Measurements from ENCODE around the gene RTKN. TPM values are rescaled to one million over a fixed set of nuclear protein-coding genes. Genes with fewer than 3 reads are reported as not detected.

Gene RTKN
- total and polyA plus RNA-seq, 2 of the 13 experiments (the other 11 are each of a cell fraction or from before 2014, with no cell fraction given) = 159 to 166 TPM

DNA sequence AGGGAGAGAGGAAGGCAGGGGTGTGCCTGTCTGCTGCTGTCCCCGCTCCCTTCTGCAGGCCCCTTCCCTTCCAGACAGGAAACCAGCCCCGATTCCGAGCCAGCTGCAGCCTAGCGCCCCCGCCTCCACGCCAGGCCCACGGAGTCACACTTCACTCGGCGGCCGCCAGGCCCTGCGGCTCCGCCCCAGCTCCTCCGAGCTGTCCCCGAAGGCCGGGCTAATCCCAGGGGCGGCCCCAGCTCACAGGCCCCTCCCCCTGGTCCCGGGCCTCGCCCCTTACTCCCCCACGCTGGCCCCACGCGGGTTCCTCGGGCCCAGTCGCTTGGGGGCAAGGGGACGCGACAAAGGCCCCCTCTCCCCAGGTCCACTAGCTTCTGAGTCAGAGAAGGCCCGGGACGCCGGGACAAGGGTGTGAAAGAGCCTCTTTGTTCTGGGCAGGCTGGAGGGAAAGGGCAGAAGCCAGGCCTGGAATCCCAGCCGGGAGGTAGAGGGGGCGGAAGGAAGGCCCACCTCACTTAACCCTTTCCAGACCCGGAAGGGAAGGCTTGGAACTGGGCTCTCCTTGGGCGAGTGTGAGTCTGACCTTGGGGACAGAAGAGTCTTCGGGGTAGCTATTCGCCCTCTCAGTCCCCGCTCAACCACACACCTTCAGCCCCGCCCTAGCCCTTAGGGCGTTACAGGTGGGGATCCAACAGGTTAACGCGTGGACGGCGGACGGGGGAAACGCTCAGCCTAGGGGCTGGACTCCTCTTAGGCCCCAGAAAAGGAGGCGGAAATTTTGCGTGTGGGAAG is 1.2 kb downstream of the RTKN start (continued):
- TF ChIP-seq SETDB1 (CRISPR knock-in tag; IDR thresholded peaks at IDR 0.05; ENCODE audit: borderline replicate concordance) = no peak
- no peak for TF ChIP-seq RELA (CRISPR knock-in tag; IDR thresholded peaks at IDR 0.05)
- peak; percentile 31; the same call in 1 of the 2 replicates for TF ChIP-seq MYNN (CRISPR knock-in tag; IDR thresholded peaks at IDR 0.05; ENCODE audit: low read depth)
- peak; percentile 69 for TF ChIP-seq ZNF263 (CRISPR knock-in tag; IDR thresholded peaks at IDR 0.05)
- TF ChIP-seq KDM5A (IDR thresholded peaks at IDR 0.05; ENCODE audit: borderline replicate concordance, low read length) = peak; percentile 53; the same call in 1 of the 2 replicates
- TF ChIP-seq ZNF7 (CRISPR knock-in tag; IDR thresholded peaks at IDR 0.05) = no peak
- peak; percentile 90; the same call in 1 of the 2 replicates for TF ChIP-seq ZNF431 (CRISPR knock-in tag; IDR thresholded peaks at IDR 0.05; ENCODE audit: borderline replicate concordance, low read depth)
- no peak for TF ChIP-seq NBN (conservative IDR thresholded peaks at IDR 0.05)
- peak; percentile 59; the same call in 1 of the 2 replicates for TF ChIP-seq GFI1 (CRISPR knock-in tag; IDR thresholded peaks at IDR 0.05; ENCODE audit: borderline replicate concordance)

DNA sequence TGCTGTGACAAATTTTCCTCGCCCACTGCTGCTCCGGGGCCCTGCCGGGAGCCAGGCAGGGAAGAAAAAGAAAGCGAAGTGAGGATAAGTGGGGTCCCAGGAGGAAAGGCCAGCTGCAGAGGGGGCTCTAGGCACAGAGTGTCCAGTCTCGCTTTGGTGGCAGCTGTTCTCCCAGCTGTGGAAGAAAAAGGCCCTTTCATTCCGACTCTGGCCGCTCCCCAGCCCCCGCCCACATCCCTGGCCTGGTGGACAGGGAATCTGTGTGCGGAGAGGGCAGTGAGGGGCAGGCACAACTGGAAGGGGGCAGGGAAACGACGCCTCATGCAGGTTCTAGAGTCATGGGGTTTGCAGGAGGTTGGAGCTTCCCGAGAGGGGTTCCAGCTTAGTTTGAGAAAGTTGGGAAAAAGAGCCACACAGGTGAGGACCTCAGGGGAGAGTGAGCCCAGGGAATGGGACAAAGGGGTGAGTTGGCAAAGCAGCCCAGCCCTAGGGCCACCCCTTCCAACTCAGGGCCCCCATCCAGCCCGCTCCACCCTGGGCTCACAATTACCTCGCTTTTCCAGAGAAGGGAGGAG is 1.8 kb downstream of the RTKN start:
- no TSS peak for BruUV-seq (replicated peaks)
- peaks cover 70% of the 10 kb centered on the region for H3K79me2 ChIP-seq (ENCODE audit: insufficient read depth, low read length)
- peaks cover 49% of the 10 kb centered on the region for H4K20me1 ChIP-seq (ENCODE audit: insufficient read depth, low read length)
- peaks cover 66% of the 10 kb centered on the region for H3K4me1 ChIP-seq (ENCODE audit: insufficient read depth, low read length)
- 13% methylated on average over 14 of the region's 14 CpGs for WGBS (ENCODE audit: low lambda C conversion rate)
- DNase-seq (ENCODE audit: low spot score) (peak; percentile 60), FAIRE-seq (no peak), ATAC-seq (peak; percentile 10)
- H3K9me3 ChIP-seq (ENCODE audit: low read length) = no peaks in the 10 kb centered on the region
- H3K36me3 ChIP-seq (replicated peaks in 1 of 2; ENCODE audit: control insufficient read depth in 1 of 2, insufficient read depth in 2 of 2, low read length in 2 of 2) = peaks cover 23 to 46% of the 10 kb centered on the region in 2 experiments
- H3K9ac ChIP-seq (ENCODE audit: insufficient read depth, low read depth, low read length) = peak overlapping the region; percentile 91
- ChIA-PET POLR2A (interaction anchor here (0.5 to 11.6 kb wide), 21 partner anchors 9 to 1405 kb away, joined by 3 to 342 read pairs (median 7); partner anchors contain the start of genes AUP1, C2orf81, CCDC142 and DQX1), CTCF (ENCODE audit: low intra/inter-chr PET ratio, low total read pairs) (interaction anchor here (0.6 kb wide), 1 partner anchor 19 kb away, joined by 3 read pairs; the partner anchor contains the start of genes C2orf81 and WDR54)
- H3K4me3 ChIP-seq (replicated peaks in 1 of 3; ENCODE audit: insufficient read depth in 1 of 3, low read depth in 2 of 3, low read length in 3 of 3) = peak overlapping the region; percentile 76 to 94 (median 93)
- H2AFZ ChIP-seq (ENCODE audit: low read length) = no peak overlapping the region
- intact Hi-C loops (cut with micrococcal nuclease; ENCODE audit: unreplicated experiment) (loop anchor here (1.0 to 2.0 kb wide), 5 partner anchors 10 to 61 kb away; partner anchors contain the start of gene WBP1), in situ Hi-C loops (cut with HindIII; ENCODE audit: extremely low pct_ligation_motif_present, low pct_unique_long_range_greater_than_20kb) (no loop called here)
- H3K4me2 ChIP-seq (ENCODE audit: low read depth, low read length) = peak overlapping the region; percentile 95
- H3K27me3 ChIP-seq (ENCODE audit: control insufficient read depth in 1 of 2, insufficient read depth in 2 of 2, low read length in 2 of 2) = no peaks in the 10 kb centered on the region; a peak in 1 of 5 replicates
- H3K27ac ChIP-seq (ENCODE audit: extremely low read length, insufficient read depth, low read length) = peak overlapping the region; percentile 91
- TF ChIP-seq SP5 (CRISPR knock-in tag; IDR thresholded peaks at IDR 0.05; ENCODE audit: borderline replicate concordance, low read depth) = peak; percentile 21; the same call in 1 of the 2 replicates
- TF ChIP-seq, protein P1, sequence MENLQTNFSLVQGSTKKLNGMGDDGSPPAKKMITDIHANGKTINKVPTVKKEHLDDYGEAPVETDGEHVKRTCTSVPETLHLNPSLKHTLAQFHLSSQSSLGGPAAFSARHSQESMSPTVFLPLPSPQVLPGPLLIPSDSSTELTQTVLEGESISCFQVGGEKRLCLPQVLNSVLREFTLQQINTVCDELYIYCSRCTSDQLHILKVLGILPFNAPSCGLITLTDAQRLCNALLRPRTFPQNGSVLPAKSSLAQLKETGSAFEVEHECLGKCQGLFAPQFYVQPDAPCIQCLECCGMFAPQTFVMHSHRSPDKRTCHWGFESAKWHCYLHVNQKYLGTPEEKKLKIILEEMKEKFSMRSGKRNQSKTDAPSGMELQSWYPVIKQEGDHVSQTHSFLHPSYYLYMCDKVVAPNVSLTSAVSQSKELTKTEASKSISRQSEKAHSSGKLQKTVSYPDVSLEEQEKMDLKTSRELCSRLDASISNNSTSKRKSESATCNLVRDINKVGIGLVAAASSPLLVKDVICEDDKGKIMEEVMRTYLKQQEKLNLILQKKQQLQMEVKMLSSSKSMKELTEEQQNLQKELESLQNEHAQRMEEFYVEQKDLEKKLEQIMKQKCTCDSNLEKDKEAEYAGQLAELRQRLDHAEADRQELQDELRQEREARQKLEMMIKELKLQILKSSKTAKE (CRISPR knock-in tag; IDR thresholded peaks at IDR 0.05; ENCODE audit: borderline replicate concordance) = no peak
- peak; percentile 25; the same call in 1 of the 2 replicates for TF ChIP-seq SIN3A (IDR thresholded peaks at IDR 0.05; ENCODE audit: borderline replicate concordance, low read depth, low read length)
- TF ChIP-seq, protein P2, sequence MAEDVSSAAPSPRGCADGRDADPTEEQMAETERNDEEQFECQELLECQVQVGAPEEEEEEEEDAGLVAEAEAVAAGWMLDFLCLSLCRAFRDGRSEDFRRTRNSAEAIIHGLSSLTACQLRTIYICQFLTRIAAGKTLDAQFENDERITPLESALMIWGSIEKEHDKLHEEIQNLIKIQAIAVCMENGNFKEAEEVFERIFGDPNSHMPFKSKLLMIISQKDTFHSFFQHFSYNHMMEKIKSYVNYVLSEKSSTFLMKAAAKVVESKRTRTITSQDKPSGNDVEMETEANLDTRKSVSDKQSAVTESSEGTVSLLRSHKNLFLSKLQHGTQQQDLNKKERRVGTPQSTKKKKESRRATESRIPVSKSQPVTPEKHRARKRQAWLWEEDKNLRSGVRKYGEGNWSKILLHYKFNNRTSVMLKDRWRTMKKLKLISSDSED (CRISPR knock-in tag; IDR thresholded peaks at IDR 0.05) = no peak
- 0 out of 2 replicates have a peak, but pooled peaks have one; percentile 13 for TF ChIP-seq ZNF564 (CRISPR knock-in tag; IDR thresholded peaks at IDR 0.05)
- TF ChIP-seq HNRNPH1 (optimal IDR thresholded peaks at IDR 0.05; ENCODE audit: low read depth, low read length) = peak; percentile 22
- TF ChIP-seq MTA1 (CRISPR knock-in tag; IDR thresholded peaks at IDR 0.05; ENCODE audit: borderline replicate concordance) = no peak
- peak; percentile 23; the same call in 1 of the 2 replicates for TF ChIP-seq ZFP1 (CRISPR knock-in tag; IDR thresholded peaks at IDR 0.05)
- TF ChIP-seq POLR2A (IDR thresholded peaks at IDR 0.05; ENCODE audit: insufficient read depth in 1 of 2, low read depth in 2 of 2, low read length in 2 of 2) = peak in 1 of 2 experiments; percentile 7; a peak in 1 of 4 replicates
- peak; percentile 66 for TF ChIP-seq U2AF1 (optimal IDR thresholded peaks at IDR 0.05; ENCODE audit: low read depth, low read length)
- TF ChIP-seq HDAC2 (CRISPR knock-in tag; IDR thresholded peaks at IDR 0.05) = no peak
- no peak for TF ChIP-seq RFXANK (CRISPR knock-in tag; IDR thresholded peaks at IDR 0.05)
